Activated T-helper 1 cell treated with anti-CD3 and anti-CD28 coated beads, Interleukin-12 subunit alpha, Interleukin-12 subunit beta, Interleukin-2, Interleukin-4 antibody, amounts not matched to agents 30 ng/mL and 10 ng/mL and 1 ng/mL, durations not matched to agents 14 hours and 24 hours and 36 hours (primary cell): ENCODE measurements around the gene SNX4. TPM values are rescaled to one million over a fixed set of nuclear protein-coding genes. Genes with fewer than 3 reads are reported as not detected.

Source experiments
- DNase-seq: peaks from one replicate; pipeline ENCODE4 v3.0.0; 2021; ENCODE audit warnings: low spot score
- H3K27ac Mint-ChIP-seq: one replicate; pipeline ENCODE4 v1.8.0; 2021; ENCODE audit warnings: mild to moderate bottlenecking, mixed read lengths
- H3K27me3 Mint-ChIP-seq: one replicate; pipeline ENCODE4 v1.8.0; 2022; ENCODE audit warnings: mild to moderate bottlenecking, moderate library complexity, mixed read lengths; ENCODE audit not compliant: insufficient read depth
- H3K36me3 Mint-ChIP-seq: one replicate; pipeline ENCODE4 v1.8.0; 2021; ENCODE audit warnings: low read depth, mixed read lengths
- H3K4me1 Mint-ChIP-seq: one replicate; pipeline ENCODE4 v1.8.0; 2021; ENCODE audit warnings: low read depth, mixed read lengths
- H3K4me3 Mint-ChIP-seq: one replicate; pipeline ENCODE4 v1.8.0; 2021; ENCODE audit warnings: mild to moderate bottlenecking, moderate library complexity, mixed read lengths
- H3K9me3 Mint-ChIP-seq: one replicate; pipeline ENCODE4 v1.8.0; 2021; ENCODE audit warnings: mixed read lengths
- intact Hi-C: fragments of 100-400 bp; cut with micrococcal nuclease; formaldehyde crosslinking; loops from one replicate; pipeline ENCODE4 v1.15.1; 2024
- total RNA-seq: library from RNA; stranded (reverse); gene quantifications from 2 replicates; pipeline ENCODE4 v1.2.3, GENCODE V29; 2022

Gene SNX4
- total RNA-seq, 1 donor from 2014 or later, result 40.7 TPM

DNA sequence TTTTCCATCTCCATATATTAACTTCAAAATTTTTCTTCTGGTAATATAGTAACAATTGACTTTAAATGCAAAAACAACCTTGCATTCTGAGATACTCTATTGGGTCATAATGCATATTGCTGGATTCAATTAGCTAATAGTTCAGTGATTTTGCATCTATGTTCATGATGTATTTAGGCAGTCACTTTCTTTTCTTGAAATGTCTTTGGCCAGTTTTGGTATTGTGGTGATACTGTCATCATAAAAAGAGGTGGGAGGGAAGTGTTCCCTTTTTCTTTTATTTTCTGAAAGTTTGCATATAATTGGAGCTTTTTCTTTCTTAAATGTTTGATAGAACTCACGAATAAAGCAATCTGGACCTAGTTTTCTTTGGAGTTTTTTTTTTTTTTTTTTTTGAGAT, 77.5 kb downstream of the SNX4 start:
- intact Hi-C loops, result no loop called here
- Mint-ChIP-seq H3K27me3 (no peaks in the 10 kb centered on the region), H3K36me3 (peaks cover 14% of the 10 kb centered on the region), H3K4me1 (no peaks in the 10 kb centered on the region), H3K4me3 (no peak overlapping the region), H3K27ac (no peak overlapping the region), H3K9me3 (no peaks in the 10 kb centered on the region)
- DNase-seq, result no peak

GRCh38 chr3:125440970-125441369, 79.0 kb downstream of the SNX4 start:
- Mint-ChIP-seq H3K27me3 (no peaks in the 10 kb centered on the region), H3K9me3 (no peaks in the 10 kb centered on the region), H3K27ac (no peak overlapping the region), H3K36me3 (peaks cover 4% of the 10 kb centered on the region), H3K4me3 (no peak overlapping the region), H3K4me1 (no peaks in the 10 kb centered on the region)
- DNase-seq, result no peak
- intact Hi-C loops, result no loop called here

DNA sequence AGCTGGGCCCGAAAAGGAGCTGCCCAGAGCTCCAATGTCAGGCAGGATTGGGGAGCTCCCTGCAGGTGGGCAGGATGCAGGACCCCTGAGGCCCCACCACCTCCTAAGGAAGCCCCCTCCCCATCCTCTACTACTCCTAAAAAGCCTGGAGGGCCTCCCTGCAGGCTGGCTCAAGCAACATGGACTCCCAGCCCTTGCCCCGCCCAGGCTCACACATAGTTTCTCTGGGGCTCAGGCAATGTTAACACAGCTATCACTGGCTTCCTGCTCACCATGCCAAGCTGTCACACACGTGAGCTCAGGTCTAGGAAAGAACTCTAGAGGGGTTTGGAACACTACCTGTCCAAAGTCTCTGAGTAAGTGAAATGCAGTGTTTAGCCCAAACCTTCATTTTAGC, 79.4 kb downstream of the SNX4 start:
- Mint-ChIP-seq H3K4me3 (no peak overlapping the region), H3K36me3 (peaks cover 4% of the 10 kb centered on the region), H3K4me1 (no peaks in the 10 kb centered on the region), H3K9me3 (no peaks in the 10 kb centered on the region), H3K27ac (no peak overlapping the region), H3K27me3 (peaks cover under 1% of the 10 kb centered on the region)
- intact Hi-C loops, result no loop called here
- DNase-seq, result no peak

- Mint-ChIP-seq H3K4me3 (no peak overlapping the region), H3K36me3 (peaks cover 4% of the 10 kb centered on the region), H3K27ac (no peak overlapping the region), H3K4me1 (no peaks in the 10 kb centered on the region), H3K27me3 (peaks cover 2% of the 10 kb centered on the region), H3K9me3 (no peaks in the 10 kb centered on the region)
- intact Hi-C loops, result loop anchor here (1.0 to 5.0 kb wide), 7 partner anchors 63 to 677 kb away; partner anchors contain the start of gene ZNF148
- DNase-seq, result peak; percentile 37
Measured at GRCh38 chr3:125437631-125438435, 82.2 kb downstream of the SNX4 start.

- no peaks in the 10 kb centered on the region for H3K4me1 Mint-ChIP-seq
- H3K9me3 Mint-ChIP-seq, result no peaks in the 10 kb centered on the region
- peaks cover 2% of the 10 kb centered on the region for H3K27me3 Mint-ChIP-seq
- H3K27ac Mint-ChIP-seq, result no peak overlapping the region
- no peaks in the 10 kb centered on the region for H3K36me3 Mint-ChIP-seq
- no peak overlapping the region for H3K4me3 Mint-ChIP-seq
- intact Hi-C loops, result loop anchor here (1.0 to 5.0 kb wide), 5 partner anchors 150 to 509 kb away; no protein-coding TSS in a partner anchor
- DNase-seq, result no peak
Measured at GRCh38 chr3:125436921-125437320, 83.1 kb downstream of the SNX4 start.

GRCh38 chr3:125435231-125435630, 84.8 kb downstream of the SNX4 start:
- Mint-ChIP-seq H3K9me3 (no peaks in the 10 kb centered on the region), H3K4me3 (no peak overlapping the region), H3K4me1 (no peaks in the 10 kb centered on the region), H3K27me3 (peaks cover 2% of the 10 kb centered on the region), H3K36me3 (no peaks in the 10 kb centered on the region), H3K27ac (no peak overlapping the region)
- intact Hi-C loops, result loop anchor here (5.0 kb wide), 2 partner anchors 152 to 383 kb away; no protein-coding TSS in a partner anchor
- DNase-seq, result no peak

DNA sequence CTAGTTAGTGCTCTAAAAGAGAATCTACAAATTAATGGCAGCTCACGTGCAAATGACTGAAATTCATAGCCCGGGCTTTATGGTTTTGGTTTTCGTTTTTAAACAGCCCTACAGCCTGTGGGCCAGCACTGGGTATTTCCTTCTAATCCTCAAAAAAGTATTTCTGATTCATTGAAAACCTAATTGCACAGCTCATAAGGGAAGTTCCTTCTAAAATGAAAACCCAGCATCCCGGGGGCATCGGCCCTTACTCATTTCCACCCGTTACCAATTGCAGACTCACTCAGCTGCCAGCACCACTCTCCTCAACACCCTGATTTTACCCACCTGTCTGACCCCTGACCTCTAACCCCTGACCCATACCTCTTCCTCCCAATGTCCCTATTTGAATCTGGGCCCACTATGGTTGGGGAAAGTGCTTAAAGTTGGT, 85.4 kb downstream of the SNX4 start:
- no peak for DNase-seq
- peaks cover 2% of the 10 kb centered on the region for H3K27me3 Mint-ChIP-seq
- H3K36me3 Mint-ChIP-seq, result no peaks in the 10 kb centered on the region
- no peak overlapping the region for H3K4me3 Mint-ChIP-seq
- H3K9me3 Mint-ChIP-seq, result no peaks in the 10 kb centered on the region
- no peaks in the 10 kb centered on the region for H3K4me1 Mint-ChIP-seq
- intact Hi-C loops, result loop anchor here (5.0 kb wide), 2 partner anchors 153 to 382 kb away; no protein-coding TSS in a partner anchor
- H3K27ac Mint-ChIP-seq, result no peak overlapping the region

- H3K27me3 Mint-ChIP-seq, result peaks cover 2% of the 10 kb centered on the region
- no peak for DNase-seq
- intact Hi-C loops, result no loop called here
- H3K4me3 Mint-ChIP-seq, result no peak overlapping the region
- no peaks in the 10 kb centered on the region for H3K36me3 Mint-ChIP-seq
- H3K4me1 Mint-ChIP-seq, result no peaks in the 10 kb centered on the region
- H3K9me3 Mint-ChIP-seq, result no peaks in the 10 kb centered on the region
- no peak overlapping the region for H3K27ac Mint-ChIP-seq
Measured at GRCh38 chr3:125433611-125434041, 86.4 kb downstream of the SNX4 start.

DNA sequence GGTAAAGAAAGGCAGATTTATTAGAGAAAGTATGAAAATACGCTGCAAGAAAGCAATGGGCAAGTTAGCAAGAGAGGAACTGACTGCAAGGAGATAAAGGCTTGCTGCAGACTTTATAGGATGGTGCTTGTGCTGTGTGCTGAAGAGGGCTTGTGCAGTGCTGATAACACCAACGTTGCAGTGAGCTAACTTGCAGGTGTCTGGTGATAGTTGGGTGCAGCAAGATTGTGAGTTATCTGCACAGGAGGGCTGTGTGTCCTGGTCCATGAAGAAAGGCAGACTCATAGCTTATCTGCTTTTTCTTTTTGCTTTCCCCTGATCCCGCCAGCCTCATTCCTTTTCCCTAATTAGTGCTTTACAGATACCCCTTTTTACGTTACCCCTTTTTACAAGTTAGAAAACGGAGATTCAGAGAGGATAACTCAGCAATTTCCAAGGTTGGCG, 86.9 kb downstream of the SNX4 start:
- intact Hi-C loops, result no loop called here
- Mint-ChIP-seq H3K4me3 (no peak overlapping the region), H3K4me1 (no peaks in the 10 kb centered on the region), H3K9me3 (no peaks in the 10 kb centered on the region), H3K27me3 (peaks cover 2% of the 10 kb centered on the region), H3K27ac (no peak overlapping the region), H3K36me3 (no peaks in the 10 kb centered on the region)
- DNase-seq, result no peak

DNA sequence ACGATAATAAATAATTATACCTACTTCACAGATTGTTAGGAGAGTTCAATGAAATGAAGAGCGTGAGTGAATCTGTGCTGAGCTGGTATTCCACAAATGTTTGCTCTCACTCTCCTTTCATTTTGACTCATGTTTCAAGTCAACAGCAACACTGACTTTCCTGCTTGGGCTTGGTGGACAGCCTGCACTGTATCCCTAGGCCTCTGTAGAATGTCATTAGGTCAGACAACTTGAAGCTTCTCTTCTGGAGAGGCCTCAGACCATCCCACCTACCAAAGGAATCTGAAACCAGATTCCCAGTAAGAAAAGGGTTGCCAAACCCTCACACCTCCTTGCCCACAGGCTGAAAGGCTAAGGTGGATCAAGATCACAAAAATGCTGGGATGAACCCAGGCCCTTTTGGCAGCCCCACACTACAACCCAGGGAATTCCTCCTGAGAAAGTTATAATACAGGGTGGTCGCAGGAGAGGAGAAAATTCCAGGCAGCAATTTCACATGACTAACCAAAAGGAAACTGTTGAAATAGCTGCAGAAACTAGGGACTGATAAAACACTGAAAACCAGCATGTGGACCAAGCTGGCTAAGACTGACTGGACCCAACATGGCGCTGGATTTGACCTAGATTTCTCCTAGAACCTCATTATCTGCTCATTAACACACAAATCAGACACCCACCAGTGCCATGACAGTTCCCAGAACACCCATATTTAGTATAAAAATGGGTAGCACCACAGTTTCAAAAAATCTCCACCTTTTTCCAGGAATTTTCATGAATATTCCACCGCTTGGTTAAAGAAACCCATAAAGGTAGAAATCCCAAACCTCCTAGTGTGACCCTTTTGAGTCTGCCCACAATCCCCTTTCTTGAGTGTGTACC, 87.9 kb downstream of the SNX4 start:
- no peaks in the 10 kb centered on the region for H3K9me3 Mint-ChIP-seq
- intact Hi-C loops, result no loop called here
- H3K27me3 Mint-ChIP-seq, result peaks cover 2% of the 10 kb centered on the region
- no peaks in the 10 kb centered on the region for H3K4me1 Mint-ChIP-seq
- H3K36me3 Mint-ChIP-seq, result no peaks in the 10 kb centered on the region
- no peak overlapping the region for H3K27ac Mint-ChIP-seq
- no peak overlapping the region for H3K4me3 Mint-ChIP-seq
- no peak for DNase-seq

DNA sequence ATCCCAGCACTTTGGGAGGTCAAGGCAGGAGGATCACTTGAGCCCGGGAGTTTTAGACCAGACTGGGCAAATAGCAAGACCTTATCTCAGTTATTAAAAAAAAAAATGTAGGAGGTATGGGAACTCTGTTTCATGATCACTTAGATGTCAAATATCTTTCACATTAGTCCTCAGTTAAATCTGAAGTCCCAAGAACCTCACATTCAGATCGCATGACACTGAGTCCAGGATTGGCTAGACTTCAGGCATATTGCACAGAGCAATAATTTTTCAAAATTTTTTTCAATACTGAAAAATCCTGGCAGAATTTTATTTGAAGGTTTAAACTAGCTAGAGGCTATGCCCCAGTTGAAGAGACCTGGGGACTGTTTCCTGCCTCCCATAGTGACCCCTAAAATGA, 88.6 kb downstream of the SNX4 start:
- intact Hi-C loops, result no loop called here
- DNase-seq, result no peak
- Mint-ChIP-seq H3K9me3 (no peaks in the 10 kb centered on the region), H3K36me3 (no peaks in the 10 kb centered on the region), H3K4me3 (no peak overlapping the region), H3K27ac (no peak overlapping the region), H3K4me1 (no peaks in the 10 kb centered on the region), H3K27me3 (peaks cover 5% of the 10 kb centered on the region)

DNA sequence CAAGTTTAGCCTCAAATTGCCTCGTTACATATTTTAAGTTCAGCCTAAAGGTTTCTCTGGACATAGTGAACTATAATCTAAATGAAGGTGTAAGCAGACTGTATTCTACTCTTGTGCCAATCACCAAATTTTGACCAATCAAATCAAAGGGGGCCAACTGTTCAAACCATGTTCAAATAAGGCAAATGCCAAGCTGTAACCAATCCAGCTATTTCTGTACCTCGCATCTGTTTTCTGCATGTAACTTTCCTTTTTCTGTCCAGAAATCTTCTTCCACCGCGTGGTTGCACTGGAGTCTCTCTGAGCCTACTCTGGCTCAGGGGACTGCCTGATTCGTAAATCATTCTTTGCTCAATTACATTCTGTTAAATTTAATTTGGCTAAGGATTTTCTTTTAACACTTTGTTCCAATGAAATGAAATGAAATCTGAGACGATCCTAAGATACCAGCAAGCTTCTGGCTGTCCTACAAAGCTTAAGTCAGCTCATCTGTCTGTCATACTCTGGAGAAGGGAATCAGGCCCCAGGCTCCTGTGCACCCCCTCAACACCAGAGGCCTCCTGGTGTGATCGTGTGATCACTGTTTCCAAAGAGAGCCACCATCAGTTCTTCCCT, 91.7 kb downstream of the SNX4 start:
- H3K4me1 Mint-ChIP-seq, result no peaks in the 10 kb centered on the region
- no peak overlapping the region for H3K4me3 Mint-ChIP-seq
- intact Hi-C loops, result no loop called here
- no peaks in the 10 kb centered on the region for H3K36me3 Mint-ChIP-seq
- DNase-seq, result no peak
- no peak overlapping the region for H3K27ac Mint-ChIP-seq
- no peaks in the 10 kb centered on the region for H3K9me3 Mint-ChIP-seq
- peaks cover 9% of the 10 kb centered on the region for H3K27me3 Mint-ChIP-seq
